Right cardiac atrium (tissue), 5 donors: Measurements from ENCODE around the gene LIPE. TPM values are rescaled to one million over a fixed set of nuclear protein-coding genes. Genes with fewer than 3 reads are reported as not detected.

ENCODE experiments used
- ATAC-seq, 2 donors: fragments of 200-7000 bp; cut with Tn5 transposase; one replicate each; pipeline versions ENCODE4 v1.8.0 to v1.9.1; 2020; ENCODE audit warnings: moderate library complexity in 2 of 2, mild to moderate bottlenecking in 1 of 2
- DNase-seq, 3 donors: peaks; one replicate each; pipeline ENCODE4 v3.0.0-alpha.2; 2020
- H3K27ac ChIP-seq: one replicate; pipeline ENCODE4 v1.5.1; 2013; ENCODE audit warnings: mild to moderate bottlenecking, low read length, control low read depth, moderate library complexity
- H3K27me3 ChIP-seq: one replicate; pipeline ENCODE4 v1.6.1; 2013; ENCODE audit not compliant: control insufficient read depth, insufficient read depth
- H3K4me1 ChIP-seq: one replicate; pipeline ENCODE4 v1.6.1; 2013; ENCODE audit warnings: low read length; ENCODE audit not compliant: control insufficient read depth, insufficient read depth
- H3K4me3 ChIP-seq: one replicate; pipeline ENCODE4 v1.5.1; 2013; ENCODE audit warnings: low read length, control low read depth
- H3K9me3 ChIP-seq: one replicate; pipeline ENCODE4 v1.6.1; 2013; ENCODE audit warnings: low read length; ENCODE audit not compliant: control insufficient read depth
- WGBS: extraction: QIAGEN DNeasy Blood & Tissue Kit; methylation state at CpG from one replicate; pipeline ENCODE4 v1.1.7; 2013; 5-methylcytosine and 5-hydroxymethylcytosine counted together
- intact Hi-C, 4 donors: fragments of 100-400 bp; cut with DNase I; formaldehyde crosslinking; loops; one replicate each; pipeline versions ENCODE4 v1.11.0 to v1.14.0; 2022 to 2023
- polyA plus RNA-seq: library from polyadenylated mRNA; stranded (reverse); fragments of 200-250 nt; gene quantifications from one replicate; pipeline ENCODE4 v1.2.3, GENCODE V29; 2013
- total RNA-seq, 4 donors: library from RNA; stranded (reverse); fragmentation: NEBNext Ultra II Directional; extraction: Animal tissue kit (Norgen Biotek cat#: 25700); gene quantifications; one replicate each; pipeline ENCODE4 v1.2.1, GENCODE V29; 2021
- donor health status: healthy with polysubstance abuse.
- donor health status: DM: no; HTN: yes; CAD: no.
- donor health status: DM: no; HTN: no; CAD: no.
- donor health status: DM: no; HTN: yes; CAD: no; lungs with severe emphysema.
- donor health status: DM: yes; HTN: yes; CAD: no.

LIPE gene
- total and polyA plus RNA-seq, 5 donors: 9.4 to 81.6 (median 15.3) TPM

GRCh38 chr19:42424345-42424707, 2.9 kb downstream of the LIPE start:
- WGBS: 43% methylated on average over 15 of the region's 15 CpGs
- DNase-seq (peak in 1 of 3 donors; percentile 59), ATAC-seq (no peak)
- Histone ChIP-seq H3K4me3 (no peak overlapping the region), H3K27me3 (no peaks in the 10 kb centered on the region), H3K27ac (no peak overlapping the region), H3K4me1 (peaks cover 10% of the 10 kb centered on the region), H3K9me3 (no peaks in the 10 kb centered on the region)
- intact Hi-C loops: no loop called here

- peak overlapping the region; percentile 55 for H3K4me3 ChIP-seq
- peak overlapping the region; percentile 76 for H3K27ac ChIP-seq
- intact Hi-C loops: no loop called here
- peaks cover 10% of the 10 kb centered on the region for H3K4me1 ChIP-seq
- ATAC-seq: peak; percentile 95 to 96
- no peaks in the 10 kb centered on the region for H3K27me3 ChIP-seq
- DNase-seq: peak; percentile 92 to 95 (median 94)
- no peaks in the 10 kb centered on the region for H3K9me3 ChIP-seq
- WGBS: 2% methylated on average over 65 of the region's 65 CpGs
Measured at GRCh38 chr19:42423462-42424344, 3.5 kb downstream of the LIPE start.

GRCh38 chr19:42422901-42423461, 4.2 kb downstream of the LIPE start:
- peak; percentile 35 to 48 for ATAC-seq
- Histone ChIP-seq H3K4me3 (peak overlapping the region; percentile 55), H3K27ac (peak overlapping the region; percentile 76), H3K9me3 (no peaks in the 10 kb centered on the region), H3K4me1 (peaks cover 10% of the 10 kb centered on the region), H3K27me3 (no peaks in the 10 kb centered on the region)
- WGBS: 4% methylated on average over 38 of the region's 38 CpGs
- intact Hi-C loops: no loop called here
- no peak for DNase-seq

GRCh38 chr19:42422092-42422900, 4.9 kb downstream of the LIPE start:
- Histone ChIP-seq H3K27ac (peak overlapping the region; percentile 76), H3K9me3 (no peaks in the 10 kb centered on the region), H3K27me3 (no peaks in the 10 kb centered on the region), H3K4me1 (peaks cover 10% of the 10 kb centered on the region), H3K4me3 (peak overlapping the region; percentile 55)
- WGBS: 45% methylated on average over 17 of the region's 17 CpGs
- DNase-seq (no peak), ATAC-seq (peak in 1 of 2 donors; percentile 15)
- intact Hi-C loops: no loop called here

- H3K27me3 ChIP-seq: no peaks in the 10 kb centered on the region
- peaks cover 10% of the 10 kb centered on the region for H3K4me1 ChIP-seq
- intact Hi-C loops: no loop called here
- ATAC-seq (no peak), DNase-seq (peak in 1 of 3 donors; percentile 68)
- peak overlapping the region; percentile 76 for H3K27ac ChIP-seq
- 60% methylated on average over 9 of the region's 9 CpGs for WGBS
- H3K4me3 ChIP-seq: no peak overlapping the region
- H3K9me3 ChIP-seq: no peaks in the 10 kb centered on the region
Measured at GRCh38 chr19:42421591-42422031, 5.6 kb downstream of the LIPE start.

GRCh38 chr19:42421101-42421500, 6.1 kb downstream of the LIPE start:
- Histone ChIP-seq H3K27ac (peak overlapping the region; percentile 76), H3K4me3 (no peak overlapping the region), H3K4me1 (peaks cover 10% of the 10 kb centered on the region), H3K27me3 (no peaks in the 10 kb centered on the region), H3K9me3 (no peaks in the 10 kb centered on the region)
- no peak for ATAC-seq
- DNase-seq: no peak
- intact Hi-C loops: no loop called here
- 72% methylated on average over 4 of the region's 4 CpGs for WGBS

GRCh38 chr19:42420055-42420544, 7.1 kb downstream of the LIPE start:
- H3K27ac ChIP-seq: peak overlapping the region; percentile 15
- WGBS: 52% methylated on average over 10 of the region's 10 CpGs

GRCh38 chr19:42419309-42419708, 7.9 kb downstream of the LIPE start:
- 59% methylated on average over 6 of the region's 6 CpGs for WGBS
- Histone ChIP-seq H3K27me3 (no peaks in the 10 kb centered on the region), H3K27ac (no peak overlapping the region), H3K4me1 (peaks cover 10% of the 10 kb centered on the region), H3K9me3 (no peaks in the 10 kb centered on the region), H3K4me3 (no peak overlapping the region)
- ATAC-seq (peak in 1 of 2 donors; percentile 4), DNase-seq (no peak)
- intact Hi-C loops: no loop called here

More at GRCh38 chr19:42420055-42420544, 7.1 kb downstream of the LIPE start:
- intact Hi-C loops: no loop called here
- peak in 1 of 3 donors; percentile 75 for DNase-seq
- Histone ChIP-seq H3K4me1 (peaks cover 10% of the 10 kb centered on the region), H3K4me3 (no peak overlapping the region), H3K27me3 (no peaks in the 10 kb centered on the region), H3K9me3 (no peaks in the 10 kb centered on the region)
- no peak for ATAC-seq

- no peaks in the 10 kb centered on the region for H3K27me3 ChIP-seq
- H3K27ac ChIP-seq: no peak overlapping the region
- H3K4me3 ChIP-seq: no peak overlapping the region
- no peaks in the 10 kb centered on the region for H3K9me3 ChIP-seq
- intact Hi-C loops: no loop called here
- H3K4me1 ChIP-seq: peaks cover 2% of the 10 kb centered on the region
- ATAC-seq (peak in 1 of 2 donors; percentile 27), DNase-seq (peak in 2 of 3 donors; percentile 12 to 30)
- WGBS: 66% methylated on average over 4 of the region's 4 CpGs
Measured at GRCh38 chr19:42412661-42413076, 14.5 kb downstream of the LIPE start.

GRCh38 chr19:42412227-42412626, 15.0 kb downstream of the LIPE start:
- DNase-seq: peak; percentile 23 to 47 (median 29)
- H3K27me3 ChIP-seq: no peaks in the 10 kb centered on the region
- H3K4me3 ChIP-seq: no peak overlapping the region
- intact Hi-C loops: no loop called here
- peak; percentile 6 to 9 for ATAC-seq
- no peak overlapping the region for H3K27ac ChIP-seq
- no peaks in the 10 kb centered on the region for H3K9me3 ChIP-seq
- peaks cover 2% of the 10 kb centered on the region for H3K4me1 ChIP-seq
- WGBS: 74% methylated on average over 7 of the region's 7 CpGs
